GM23338 (cell line): ENCODE results near the gene NUDT15. TPM values are rescaled to one million over a fixed set of nuclear protein-coding genes. Genes with fewer than 3 reads are reported as not detected.

Experiments used
- ATAC-seq: fragments of 200-7000 bp; cut with Tn5 transposase; 3 replicates; pipeline ENCODE4 v1.9.1; 2020
- DNase-seq: peaks from one replicate; pipeline ENCODE4 v3.0.0-alpha.2; 2015; ENCODE audit warnings: low spot score
- H2AFZ ChIP-seq: fragments of 200-600 bp; sonication (generic); 2 replicates; pipeline ENCODE4 v1.8.0; 2016; ENCODE audit warnings: antibody characterized with exemption, mild to moderate bottlenecking, moderate library complexity
- H3F3A ChIP-seq: fragments of 200-600 bp; sonication (generic); replicated peaks from 2 replicates; pipeline ENCODE4 v1.8.0; 2017; ENCODE audit warnings: antibody characterized with exemption, mixed run types, low read depth
- H3K27ac ChIP-seq: fragments of 200-600 bp; sonication (generic); 2 replicates; pipeline ENCODE4 v1.6.1; 2016; ENCODE audit warnings: low read depth
- H3K27me3 ChIP-seq: fragments of 200-600 bp; sonication (generic); 2 replicates; pipeline ENCODE4 v1.8.0; 2016; ENCODE audit warnings: mild to moderate bottlenecking, mixed run types, moderate library complexity; ENCODE audit not compliant: insufficient read depth
- H3K36me3 ChIP-seq: fragments of 200-600 bp; sonication (generic); 2 replicates; pipeline ENCODE4 v1.8.0; 2016; ENCODE audit warnings: mild to moderate bottlenecking; ENCODE audit not compliant: insufficient read depth
- H3K4me1 ChIP-seq: fragments of 200-600 bp; sonication (generic); 2 replicates; pipeline ENCODE4 v1.8.0; 2016; ENCODE audit warnings: mild to moderate bottlenecking, moderate library complexity; ENCODE audit not compliant: insufficient read depth
- H3K4me2 ChIP-seq: fragments of 200-600 bp; sonication (generic); 2 replicates; pipeline ENCODE4 v1.7.1; 2017; ENCODE audit warnings: mixed run types
- H3K4me3 ChIP-seq: fragments of 200-600 bp; sonication (generic); 2 replicates; pipeline ENCODE4 v1.6.1; 2016; ENCODE audit warnings: mixed run types
- H3K79me2 ChIP-seq: fragments of 200-600 bp; sonication (generic); replicated peaks from 2 replicates; pipeline ENCODE4 v1.8.0; 2017; ENCODE audit warnings: mild to moderate bottlenecking; ENCODE audit not compliant: insufficient read depth
- H3K9me2 ChIP-seq: fragments of 200-600 bp; sonication (generic); 2 replicates; pipeline ENCODE4 v1.8.0; 2017; ENCODE audit not compliant: insufficient read depth
- H4K20me1 ChIP-seq: fragments of 200-600 bp; sonication (generic); replicated peaks from 2 replicates; pipeline ENCODE4 v1.8.0; 2017; ENCODE audit warnings: mild to moderate bottlenecking; ENCODE audit not compliant: insufficient read depth
- H3K27ac Mint-ChIP-seq: 2 replicates; pipeline ENCODE4 v1.8.0; 2020; ENCODE audit warnings: inconsistent platforms, mild to moderate bottlenecking, moderate library complexity, mixed read lengths
- H3K27me3 Mint-ChIP-seq: 3 replicates; pipeline ENCODE4 v1.8.0; 2022; ENCODE audit warnings: low read depth, mild to moderate bottlenecking, moderate library complexity, mixed read lengths, inconsistent platforms; ENCODE audit not compliant: insufficient read depth, poor library complexity
- H3K36me3 Mint-ChIP-seq: 3 replicates; pipeline ENCODE4 v1.8.0; 2021; ENCODE audit warnings: low read depth, mild to moderate bottlenecking, inconsistent platforms, moderate library complexity, mixed read lengths
- H3K4me1 Mint-ChIP-seq: 3 replicates; pipeline ENCODE4 v1.8.0; 2020; ENCODE audit warnings: mild to moderate bottlenecking, inconsistent platforms, mixed read lengths
- H3K4me3 Mint-ChIP-seq: 3 replicates; pipeline ENCODE4 v1.8.0; 2021; ENCODE audit warnings: moderate library complexity, mild to moderate bottlenecking, inconsistent platforms, mixed read lengths
- H3K9me3 Mint-ChIP-seq: 3 replicates; pipeline ENCODE4 v1.8.0; 2020; ENCODE audit warnings: moderate library complexity, mild to moderate bottlenecking, inconsistent platforms, mixed read lengths
- CREB1 ChIP-seq: fragments of 250-450 bp; sonication (Bioruptor Pico); IDR thresholded peaks from 2 replicates; pipeline ENCODE4 v1.5.0; 2020; ENCODE audit warnings: low read depth, mild to moderate bottlenecking, moderate library complexity
- CTCF ChIP-seq, 2 experiments: fragments of 200-600 bp in 1 of 2; sonication (generic) in 1 of 2; conservative IDR thresholded peaks; 2 replicates each; pipeline versions ENCODE4 v1.5.1 to v1.6.1; 2016 to 2017; ENCODE audit warnings: antibody characterized with exemption in 2 of 2, low read depth in 2 of 2, mild to moderate bottlenecking in 2 of 2, moderate library complexity in 1 of 2
- EZH2 ChIP-seq: fragments of 200-600 bp; sonication (generic); IDR thresholded peaks from one replicate; pipeline ENCODE4 v1.8.0; 2017; ENCODE audit warnings: antibody characterized with exemption, mild to moderate bottlenecking, low read depth; ENCODE audit not compliant: unreplicated experiment
- EZH2phosphoT487 ChIP-seq: fragments of 200-600 bp; sonication (generic); IDR thresholded peaks from one replicate; pipeline ENCODE4 v1.8.1; 2018; ENCODE audit warnings: antibody characterized with exemption; ENCODE audit not compliant: unreplicated experiment
- JUNB ChIP-seq: IDR thresholded peaks from one replicate; pipeline ENCODE4 v1.6.1; 2016; ENCODE audit warnings: antibody characterized with exemption; ENCODE audit not compliant: unreplicated experiment
- NANOG ChIP-seq: IDR thresholded peaks from 2 replicates; pipeline ENCODE4 v1.6.1; 2016; ENCODE audit warnings: antibody characterized with exemption, borderline replicate concordance
- POLR2AphosphoS5 ChIP-seq: IDR thresholded peaks from 2 replicates; pipeline ENCODE4 v1.6.1; 2016; ENCODE audit warnings: antibody characterized with exemption, low read depth
- REST ChIP-seq: IDR thresholded peaks from one replicate; pipeline ENCODE4 v1.6.1; 2018; ENCODE audit warnings: antibody characterized with exemption; ENCODE audit not compliant: unreplicated experiment
- STAT1 ChIP-seq: IDR thresholded peaks from one replicate; pipeline ENCODE4 v1.6.1; 2016; ENCODE audit warnings: antibody characterized with exemption; ENCODE audit not compliant: unreplicated experiment
- ZNF114 ChIP-seq: fragments of 250-450 bp; sonication (Bioruptor Pico); IDR thresholded peaks from 2 replicates; pipeline ENCODE4 v1.5.0; 2020; ENCODE audit warnings: mild to moderate bottlenecking, moderate library complexity
- ZNF331 ChIP-seq: fragments of 250-450 bp; sonication (Bioruptor Pico); IDR thresholded peaks from 2 replicates; pipeline ENCODE4 v1.5.0; 2020; ENCODE audit warnings: low read depth, mild to moderate bottlenecking, moderate library complexity
- ZNF462 ChIP-seq: fragments of 250-450 bp; sonication (Bioruptor Pico); IDR thresholded peaks from 2 replicates; pipeline ENCODE4 v1.5.0; 2020; ENCODE audit warnings: mild to moderate bottlenecking, moderate library complexity
- polyA plus RNA-seq: library from polyadenylated mRNA; unstranded; fragments of >200 nt; fragmentation: Nextera tagmentation; extraction: Ambion mirVana; gene quantifications from 2 replicates; pipeline ENCODE4 v1.2.1, GENCODE V29; 2016
- total RNA-seq: library from RNA; depleted of rRNA; stranded (reverse); fragments of >200 nt; shearing (Covaris generic); gene quantifications from 2 replicates; pipeline ENCODE4 v1.2.3, GENCODE V29; 2014

NUDT15 gene
- total and polyA plus RNA-seq, 2 experiments from 2014 or later = 59.3 TPM

GRCh38 chr13:48081739-48082138 is 44.2 kb downstream of the NUDT15 start (continued):
- TF ChIP-seq CTCF (conservative IDR thresholded peaks at IDR 0.05; ENCODE audit: low read depth in 2 of 2) = no peak

- H3K36me3 ChIP-seq = peaks cover 19% of the 10 kb centered on the region
- ATAC-seq (no peak), DNase-seq (no peak)
- Mint-ChIP-seq H3K27me3 (no peaks in the 10 kb centered on the region), H3K27ac (no peak overlapping the region), H3K9me3 (no peaks in the 10 kb centered on the region; the same call in 2 of the 3 replicates), H3K4me1 (no peaks in the 10 kb centered on the region), H3K36me3 (peaks cover 34% of the 10 kb centered on the region), H3K4me3 (no peak overlapping the region)
- H3K27me3 ChIP-seq = no peaks in the 10 kb centered on the region
- no peaks in the 10 kb centered on the region for H3F3A ChIP-seq
- H4K20me1 ChIP-seq = peaks cover 16% of the 10 kb centered on the region
- H3K9me2 ChIP-seq = no peaks in the 10 kb centered on the region
- no peak overlapping the region for H3K4me2 ChIP-seq
- H3K4me3 ChIP-seq = no peak overlapping the region
- H3K4me1 ChIP-seq = no peaks in the 10 kb centered on the region
- H3K79me2 ChIP-seq = peaks cover 45% of the 10 kb centered on the region
- no peak overlapping the region for H2AFZ ChIP-seq
- H3K27ac ChIP-seq = no peak overlapping the region
- TF ChIP-seq ZNF114 (CRISPR knock-in tag) (no peak), EZH2 (no peak), CTCF (conservative IDR thresholded peaks at IDR 0.05; ENCODE audit: low read depth in 2 of 2) (no peak), REST (no peak), EZH2phosphoT487 (no peak), POLR2AphosphoS5 (no peak), ZNF462 (CRISPR knock-in tag) (no peak), NANOG (no peak), STAT1 (no peak), JUNB (no peak), ZNF331 (no peak), CREB1 (CRISPR knock-in tag) (no peak)
These were observed 48.7 kb downstream of the NUDT15 start for GRCh38 chr13:48086272-48086671.
